Uterus (tissue), 2 donors: ENCODE results near the gene BEND4.

Experiments
- POLR2A ChIP-seq, 2 donors: fragments of 450-650 bp; IDR thresholded peaks; one replicate each; pipeline ENCODE4 v1.6.1; 2016; ENCODE audit warnings: antibody characterized with exemption in 2 of 2, mild to moderate bottlenecking in 1 of 2, moderate library complexity in 1 of 2
- TF ChIP-seq, protein P1 (sequence below), 4 experiments: fragments of 200-600 bp in 2 of 4; fragments of 450-650 bp in 2 of 4; sonication (generic) in 2 of 4; IDR thresholded peaks; one replicate each; pipeline ENCODE4 v1.5.1; 2016 to 2019; ENCODE audit warnings: antibody characterized with exemption in 4 of 4, mild to moderate bottlenecking in 2 of 4, moderate library complexity in 1 of 4

- TF ChIP-seq, protein P1, sequence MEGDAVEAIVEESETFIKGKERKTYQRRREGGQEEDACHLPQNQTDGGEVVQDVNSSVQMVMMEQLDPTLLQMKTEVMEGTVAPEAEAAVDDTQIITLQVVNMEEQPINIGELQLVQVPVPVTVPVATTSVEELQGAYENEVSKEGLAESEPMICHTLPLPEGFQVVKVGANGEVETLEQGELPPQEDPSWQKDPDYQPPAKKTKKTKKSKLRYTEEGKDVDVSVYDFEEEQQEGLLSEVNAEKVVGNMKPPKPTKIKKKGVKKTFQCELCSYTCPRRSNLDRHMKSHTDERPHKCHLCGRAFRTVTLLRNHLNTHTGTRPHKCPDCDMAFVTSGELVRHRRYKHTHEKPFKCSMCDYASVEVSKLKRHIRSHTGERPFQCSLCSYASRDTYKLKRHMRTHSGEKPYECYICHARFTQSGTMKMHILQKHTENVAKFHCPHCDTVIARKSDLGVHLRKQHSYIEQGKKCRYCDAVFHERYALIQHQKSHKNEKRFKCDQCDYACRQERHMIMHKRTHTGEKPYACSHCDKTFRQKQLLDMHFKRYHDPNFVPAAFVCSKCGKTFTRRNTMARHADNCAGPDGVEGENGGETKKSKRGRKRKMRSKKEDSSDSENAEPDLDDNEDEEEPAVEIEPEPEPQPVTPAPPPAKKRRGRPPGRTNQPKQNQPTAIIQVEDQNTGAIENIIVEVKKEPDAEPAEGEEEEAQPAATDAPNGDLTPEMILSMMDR (IDR thresholded peaks at IDR 0.05), result no peak
- no peak for TF ChIP-seq POLR2A (IDR thresholded peaks at IDR 0.05)
Observed at GRCh38 chr4:42144028-42144427, 8.4 kb downstream of the BEND4 start.
